ENCODE results near the gene KPTN. TPM values are rescaled to one million over a fixed set of nuclear protein-coding genes. Genes with fewer than 3 reads are reported as not detected.

KPTN gene
- total and polyA plus RNA-seq, 2 donors (not counting 1 experiment from before 2014, with no cell fraction given) = 8.1 to 11.4 TPM

- Histone ChIP-seq H3K4me1 (ENCODE audit: control insufficient read depth in 2 of 2, insufficient read depth in 2 of 2, low read length in 2 of 2) (peaks cover 27 to 32% of the 10 kb centered on the region in 2 donors), H3K4me2 (replicated peaks; ENCODE audit: low read depth, low read length, poor library complexity, severe bottlenecking) (no peak overlapping the region), H3K4me3 (ENCODE audit: control extremely low read depth in 1 of 5, extremely low read depth in 1 of 5, insufficient read depth in 1 of 5, low read depth in 2 of 5, low read length in 4 of 5) (no peak overlapping the region), H3K27me3 (replicated peaks in 1 of 4; ENCODE audit: control extremely low read depth in 1 of 4, control insufficient read depth in 3 of 4, insufficient read depth in 4 of 4, low read length in 3 of 4) (no peaks in the 10 kb centered on the region), H3K9me3 (ENCODE audit: control extremely low read depth in 1 of 3, control insufficient read depth in 2 of 3, insufficient read depth in 1 of 3, low read length in 2 of 3) (peaks cover 0 to 8% (median 0%) of the 10 kb centered on the region in 3 donors), H3K9ac (ENCODE audit: low read length) (no peak overlapping the region), H3K36me3 (replicated peaks in 1 of 2; ENCODE audit: control extremely low read depth in 1 of 2, control insufficient read depth in 1 of 2, extremely low read depth in 1 of 2, insufficient read depth in 2 of 2, low read length in 1 of 2) (peaks cover 0 to 16% of the 10 kb centered on the region in 2 experiments), H4K20me1 (ENCODE audit: control insufficient read depth, insufficient read depth, low read length, poor library complexity, severe bottlenecking) (peaks cover 86% of the 10 kb centered on the region), H3K27ac (ENCODE audit: low read length in 2 of 2) (no peak overlapping the region), H3K79me2 (ENCODE audit: control insufficient read depth, insufficient read depth, low read length) (peaks cover 84% of the 10 kb centered on the region), H2AFZ (ENCODE audit: insufficient read depth, low read depth, low read length, poor library complexity, severe bottlenecking) (no peak overlapping the region)
- ChIA-PET POLR2A (no interaction called here), CTCF (interaction anchor here (0.5 to 1.4 kb wide), 2 partner anchors 24 to 167 kb away, joined by 3 to 4 read pairs; no protein-coding TSS in a partner anchor)
- intact Hi-C loops (cut with micrococcal nuclease) = loop anchor here (10.0 kb wide), 1 partner anchor 656 kb away; the partner anchor contains the start of gene AP2S1
- Mint-ChIP-seq H3K9me3 (ENCODE audit: insufficient read depth) (no peaks in the 10 kb centered on the region), H3K4me3 (no peak overlapping the region), H3K27me3 (no peaks in the 10 kb centered on the region), H3K27ac (no peak overlapping the region), H3K4me1 (peaks cover 53% of the 10 kb centered on the region)
- no peak for TF ChIP-seq CTCF (IDR thresholded peaks at IDR 0.05)
- no peak for TF ChIP-seq EZH2 (IDR thresholded peaks at IDR 0.05; ENCODE audit: borderline replicate concordance, insufficient read depth, low read depth, low read length, poor library complexity, severe bottlenecking)
- 100% methylated on average over 4 of the region's 6 CpGs for WGBS (ENCODE audit: insufficient coverage)
- no peak for DNase-seq
- ATAC-seq (ENCODE audit: low read depth) = no peak
Measured at GRCh38 chr19:47511128-47511517, 27.1 kb upstream of the KPTN start.

GRCh38 chr19:47510516-47511127, 26.6 kb upstream of the KPTN start:
- no peak overlapping the region for H3K27ac ChIP-seq (ENCODE audit: low read length in 2 of 2)
- H3K4me2 ChIP-seq (replicated peaks; ENCODE audit: low read depth, low read length, poor library complexity, severe bottlenecking) = no peak overlapping the region
- H3K79me2 ChIP-seq (ENCODE audit: control insufficient read depth, insufficient read depth, low read length) = peaks cover 87% of the 10 kb centered on the region
- DNase-seq (no peak), ATAC-seq (ENCODE audit: low read depth) (no peak)
- H3K4me3 ChIP-seq (ENCODE audit: control extremely low read depth in 1 of 5, extremely low read depth in 1 of 5, insufficient read depth in 1 of 5, low read depth in 2 of 5, low read length in 4 of 5) = no peak overlapping the region
- intact Hi-C loops (cut with micrococcal nuclease) = loop anchor here (10.0 kb wide), 1 partner anchor 656 kb away; the partner anchor contains the start of gene AP2S1
- no peak overlapping the region for H3K9ac ChIP-seq (ENCODE audit: low read length)
- no peak overlapping the region for H2AFZ ChIP-seq (ENCODE audit: insufficient read depth, low read depth, low read length, poor library complexity, severe bottlenecking)
- H3K27me3 ChIP-seq (replicated peaks in 1 of 4; ENCODE audit: control extremely low read depth in 1 of 4, control insufficient read depth in 3 of 4, insufficient read depth in 4 of 4, low read length in 3 of 4) = no peaks in the 10 kb centered on the region
- peaks cover 0 to 3% (median 0%) of the 10 kb centered on the region in 3 donors for H3K9me3 ChIP-seq (ENCODE audit: control extremely low read depth in 1 of 3, control insufficient read depth in 2 of 3, insufficient read depth in 1 of 3, low read length in 2 of 3)
- WGBS (ENCODE audit: insufficient coverage) = 93% methylated on average over 11 of the region's 12 CpGs
- no peaks in the 10 kb centered on the region for H3K27me3 Mint-ChIP-seq
- H4K20me1 ChIP-seq (ENCODE audit: control insufficient read depth, insufficient read depth, low read length, poor library complexity, severe bottlenecking) = peaks cover 91% of the 10 kb centered on the region
- H3K4me3 Mint-ChIP-seq = no peak overlapping the region
- peaks cover 51% of the 10 kb centered on the region for H3K4me1 Mint-ChIP-seq
- peaks cover 0 to 18% of the 10 kb centered on the region in 2 experiments for H3K36me3 ChIP-seq (replicated peaks in 1 of 2; ENCODE audit: control extremely low read depth in 1 of 2, control insufficient read depth in 1 of 2, extremely low read depth in 1 of 2, insufficient read depth in 2 of 2, low read length in 1 of 2)
- CTCF ChIA-PET = interaction anchor here (1.4 kb wide), 1 partner anchor 23 kb away, joined by 3 read pairs; no protein-coding TSS in a partner anchor
- no peaks in the 10 kb centered on the region for H3K9me3 Mint-ChIP-seq (ENCODE audit: insufficient read depth)
- peaks cover 22 to 27% of the 10 kb centered on the region in 2 donors for H3K4me1 ChIP-seq (ENCODE audit: control insufficient read depth in 2 of 2, insufficient read depth in 2 of 2, low read length in 2 of 2)
- TF ChIP-seq CTCF (IDR thresholded peaks at IDR 0.05) = no peak
- no peak overlapping the region for H3K27ac Mint-ChIP-seq
- POLR2A ChIA-PET = no interaction called here
